ENCODE data around the gene CCNY. TPM values are rescaled to one million over a fixed set of nuclear protein-coding genes. Genes with fewer than 3 reads are reported as not detected.

Gene CCNY
- total RNA-seq, 1 experiment from 2014 or later: 30.9 TPM

DNA sequence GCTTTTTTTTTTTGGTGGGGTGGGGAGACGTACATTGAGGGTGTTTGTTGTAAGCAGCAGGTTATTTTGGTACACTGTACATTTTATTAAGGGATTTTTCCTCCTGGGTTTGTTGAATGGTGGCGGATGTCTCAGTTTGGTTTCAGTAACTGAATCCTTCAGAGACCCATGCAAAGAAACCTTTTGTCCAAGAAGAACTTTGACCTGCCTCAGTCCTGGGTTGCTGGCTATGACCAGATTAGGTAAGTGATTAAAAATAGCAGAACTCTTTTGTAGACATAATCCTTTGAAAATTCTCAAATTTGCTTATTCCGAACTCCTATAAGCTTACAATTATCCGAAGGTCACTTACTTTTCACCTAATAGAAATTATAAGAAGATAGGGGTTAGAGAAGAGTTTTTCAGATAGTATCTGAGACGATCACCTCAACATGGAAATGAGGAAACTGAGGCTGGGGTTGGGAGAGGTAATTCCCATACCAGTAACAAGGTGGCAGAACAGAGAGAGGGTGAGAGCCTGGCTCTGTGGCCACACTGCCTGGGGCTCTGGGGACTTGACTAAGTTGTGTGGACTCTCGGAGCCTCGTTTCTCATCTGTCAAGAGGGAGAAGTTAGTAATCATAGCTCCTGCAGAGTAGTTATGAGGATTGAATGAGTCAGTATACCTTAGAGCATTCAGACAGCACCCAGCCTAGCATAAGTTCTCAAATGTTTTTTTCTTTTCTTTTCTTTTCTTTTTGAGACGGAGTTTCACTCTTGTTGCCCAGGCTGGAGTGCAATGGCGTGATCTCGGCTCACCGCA is 87.4 kb downstream of the CCNY start:
- no peak for DNase-seq (ENCODE audit: extremely low read depth, low read depth)

DNA sequence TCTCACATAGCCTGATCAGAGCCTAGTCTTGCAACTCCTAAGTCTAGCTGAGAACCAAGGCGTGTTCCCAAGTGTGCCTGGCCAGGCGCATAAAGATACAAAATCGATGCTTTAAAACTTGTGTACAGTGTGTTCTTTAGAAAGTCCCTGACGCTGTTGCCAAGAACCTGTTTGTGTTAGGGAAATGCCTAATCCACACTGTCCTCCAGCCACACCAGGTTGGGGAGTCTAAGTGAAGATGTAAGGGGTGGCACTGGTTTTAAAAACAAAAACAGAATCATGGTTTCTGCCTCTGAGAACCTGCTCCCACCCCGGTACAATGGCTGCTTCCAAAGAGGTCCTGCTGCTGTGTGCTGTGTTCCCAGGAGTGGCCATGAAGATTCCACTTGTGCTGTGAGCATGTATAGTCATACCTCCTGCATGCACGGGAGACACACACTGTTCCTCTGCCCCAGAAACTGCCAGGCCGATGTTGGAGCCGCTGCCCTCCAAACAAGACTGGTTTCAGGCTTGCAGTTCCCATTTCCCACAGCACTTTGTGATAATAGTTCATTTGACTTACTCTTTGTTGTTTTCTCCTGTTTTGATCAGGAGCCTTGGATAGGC is 88.5 kb downstream of the CCNY start:
- no peak for DNase-seq (ENCODE audit: extremely low read depth, low read depth)

DNA sequence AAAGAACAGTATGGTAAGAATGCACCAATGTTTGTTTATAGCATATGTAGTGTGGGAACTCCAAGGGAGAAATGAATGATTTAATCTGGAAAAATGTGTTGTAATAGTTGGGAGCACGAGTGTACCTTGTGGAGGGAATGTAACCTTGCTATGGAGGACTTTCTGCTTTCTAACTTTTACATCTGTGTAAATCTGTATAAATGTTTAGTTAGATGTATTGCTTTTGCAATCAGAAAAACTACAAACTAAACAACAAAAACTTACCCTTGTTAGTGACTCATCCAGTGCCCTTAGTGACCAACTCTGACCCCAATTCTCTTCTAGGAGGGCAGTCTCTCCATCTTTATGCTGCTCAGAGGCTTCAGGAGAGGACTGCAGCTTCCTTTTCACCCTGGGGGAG is 89.3 kb downstream of the CCNY start:
- no peak for DNase-seq (ENCODE audit: extremely low read depth, low read depth)

DNA sequence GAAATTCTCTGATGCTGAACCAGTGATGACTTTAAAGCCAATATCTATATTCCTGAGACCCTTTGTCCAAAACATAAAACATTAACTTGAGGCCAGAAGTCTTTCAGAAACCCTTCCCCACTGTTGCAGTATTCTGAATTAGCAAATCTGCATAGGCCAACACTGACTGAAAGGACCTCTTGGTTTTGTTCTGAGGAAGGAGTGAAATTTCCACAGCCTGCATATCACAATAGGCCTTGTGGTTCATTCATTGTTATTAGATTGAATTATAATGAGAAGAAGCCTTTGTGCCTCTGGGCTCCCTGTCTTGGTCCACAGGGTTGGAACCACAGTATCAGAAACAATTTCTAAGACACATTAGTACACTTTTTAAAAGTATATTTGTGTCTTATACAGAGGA is 90.3 kb downstream of the CCNY start:
- no peak for DNase-seq (ENCODE audit: extremely low read depth, low read depth)

DNA sequence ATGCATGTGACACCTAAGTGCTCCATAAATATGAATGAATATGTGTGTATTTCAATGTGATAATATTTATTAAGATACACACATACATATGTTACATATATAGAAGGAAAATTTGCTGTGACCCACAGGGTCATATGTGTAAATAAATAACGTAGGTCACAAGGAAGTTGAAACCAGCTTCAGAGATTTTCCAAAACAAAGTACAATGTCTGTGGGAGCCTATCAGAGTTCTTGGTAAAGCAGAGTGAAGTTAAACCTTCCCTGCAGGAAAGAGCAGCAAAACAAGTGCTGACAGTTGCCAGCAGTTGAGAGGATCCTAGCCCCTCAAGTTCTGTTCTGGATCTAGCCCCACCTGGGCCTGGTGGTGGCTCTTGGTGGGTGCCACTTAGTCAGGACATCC is 91.2 kb downstream of the CCNY start:
- no peak for DNase-seq (ENCODE audit: extremely low read depth, low read depth)

DNA sequence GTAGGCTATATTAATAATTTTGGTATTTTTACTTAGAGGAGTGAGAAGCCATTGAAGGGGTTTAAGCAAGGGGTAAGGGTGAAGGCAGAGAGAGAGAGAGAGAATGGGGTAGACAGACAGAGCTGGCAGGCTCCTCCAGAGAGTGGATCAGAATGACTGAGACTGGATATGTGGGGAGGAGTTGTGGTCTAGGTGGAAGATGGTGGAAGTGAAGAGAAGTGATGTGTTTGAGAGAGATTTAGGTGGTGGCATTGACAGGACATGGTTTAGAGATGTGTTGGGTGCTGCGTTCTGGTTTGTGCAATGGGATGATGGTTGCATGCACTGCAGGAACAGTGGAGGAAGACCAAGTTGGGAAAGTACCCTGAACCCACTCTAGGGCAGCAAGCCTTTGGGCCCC is 92.2 kb downstream of the CCNY start:
- DNase-seq (ENCODE audit: extremely low read depth, low read depth): no peak

DNA sequence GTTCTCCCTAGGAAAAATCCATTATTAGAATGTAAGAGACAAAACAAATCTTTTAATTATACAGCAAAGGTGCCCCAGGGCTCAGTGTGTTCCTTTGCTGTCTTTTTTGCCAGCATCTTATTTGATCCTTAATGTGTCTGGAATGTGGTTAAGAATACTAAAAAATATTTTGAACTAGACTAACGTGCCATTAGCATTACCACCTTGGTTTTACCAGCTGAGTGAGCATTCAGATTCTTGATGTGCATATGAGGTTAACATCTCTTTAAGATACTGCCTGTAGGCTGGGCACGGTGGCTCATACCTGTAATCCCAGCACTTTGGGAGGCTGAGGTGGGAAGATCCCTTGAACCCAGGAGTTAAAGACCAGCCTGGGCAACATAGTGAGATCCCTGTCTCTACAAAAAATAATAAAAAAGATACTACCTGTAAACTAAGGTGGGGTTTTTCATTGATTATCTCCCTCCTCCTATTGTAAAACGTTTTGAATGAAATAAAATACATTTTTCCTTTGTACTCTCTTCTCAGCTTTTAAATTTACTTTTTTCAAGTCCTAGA is 96.6 kb downstream of the CCNY start:
- DNase-seq (ENCODE audit: extremely low read depth, low read depth): no peak

DNA sequence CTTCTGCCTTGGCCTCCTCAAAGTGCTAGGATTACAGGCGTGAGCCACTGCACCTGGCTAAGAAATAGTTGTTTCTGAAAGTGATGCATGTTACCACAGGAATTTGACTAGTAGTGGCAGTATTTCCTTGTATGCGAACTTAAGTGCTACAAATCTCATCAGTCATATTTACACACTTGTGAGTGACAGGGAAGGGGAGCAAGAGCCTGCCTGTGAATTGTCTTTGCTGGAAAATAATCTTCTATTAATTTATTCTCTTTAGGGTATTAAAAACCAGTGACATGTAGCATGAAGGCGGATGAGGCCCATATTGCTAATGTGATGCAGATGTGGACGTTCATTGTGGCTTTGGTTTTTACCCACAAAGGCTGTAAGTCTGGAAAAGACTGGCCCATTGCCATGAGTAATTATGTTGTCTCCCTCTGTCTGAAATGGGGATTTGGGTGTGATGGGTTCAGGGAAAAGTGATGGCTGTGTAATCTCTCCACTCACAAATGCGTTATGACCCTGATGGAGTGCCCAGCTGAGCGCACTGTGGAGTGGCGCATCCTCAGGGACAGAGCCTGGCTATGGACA is 97.6 kb downstream of the CCNY start:
- no peak for DNase-seq (ENCODE audit: extremely low read depth, low read depth)

DNA sequence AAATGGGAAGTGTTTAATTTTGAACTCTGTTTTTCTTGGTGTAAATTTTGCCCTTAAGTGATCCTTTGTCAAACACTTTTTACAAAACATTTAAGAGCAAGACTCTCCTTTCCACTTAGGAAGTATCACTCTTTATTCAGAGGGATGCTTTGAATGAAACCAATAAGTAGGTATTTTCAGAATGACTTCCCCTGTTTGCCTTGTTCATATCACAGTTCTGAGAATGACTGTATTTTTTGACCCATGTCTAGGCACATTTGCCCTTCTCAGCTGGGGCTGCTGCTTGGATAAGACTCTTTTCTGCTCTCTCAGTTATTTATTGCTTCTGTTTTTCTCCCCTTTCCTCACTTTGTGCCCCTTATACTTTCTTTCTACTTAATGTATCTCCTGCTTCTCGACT is 98.2 kb downstream of the CCNY start:
- no peak for DNase-seq (ENCODE audit: extremely low read depth, low read depth)

DNA sequence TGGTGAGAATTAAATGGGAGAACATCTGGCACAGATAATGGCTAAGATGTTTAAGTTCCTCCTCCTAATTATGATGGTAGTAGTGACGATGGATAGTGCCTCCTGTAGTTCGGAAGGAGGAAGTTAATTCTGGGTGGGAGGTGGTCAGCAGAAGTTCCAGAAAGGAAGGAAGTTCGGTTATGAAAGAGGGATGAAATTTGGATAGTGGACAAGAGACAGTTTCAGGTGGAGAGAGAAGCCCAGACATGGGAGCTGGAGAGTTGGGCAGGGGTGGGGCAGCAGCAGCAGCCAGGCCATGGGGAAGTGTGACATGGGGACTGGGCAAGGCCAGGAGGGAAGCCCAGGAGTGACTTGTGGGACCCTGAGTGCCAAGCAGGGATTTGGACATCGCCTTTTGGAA is 99.5 kb downstream of the CCNY start:
- DNase-seq (ENCODE audit: extremely low read depth, low read depth): no peak

DNA sequence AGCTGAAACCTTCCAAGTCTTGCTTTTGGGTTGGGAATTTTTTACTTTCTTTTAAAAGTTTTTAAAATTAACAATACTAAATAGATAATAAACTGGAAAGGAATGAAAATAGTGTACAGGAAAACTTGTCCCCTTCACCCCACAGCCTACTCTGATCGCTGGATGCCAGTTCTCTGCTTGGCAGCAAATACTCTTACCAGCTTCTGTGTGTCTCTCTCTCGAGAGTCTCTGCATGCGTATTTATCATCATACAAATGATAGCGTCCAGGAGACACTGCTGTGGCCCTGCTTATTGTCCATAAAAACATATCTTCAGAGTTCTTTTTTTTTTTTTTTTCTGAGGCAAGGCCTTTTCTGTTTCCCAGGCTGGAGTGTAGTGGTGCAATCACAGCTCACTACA is 101.5 kb downstream of the CCNY start:
- DNase-seq (ENCODE audit: extremely low read depth, low read depth): no peak

DNA sequence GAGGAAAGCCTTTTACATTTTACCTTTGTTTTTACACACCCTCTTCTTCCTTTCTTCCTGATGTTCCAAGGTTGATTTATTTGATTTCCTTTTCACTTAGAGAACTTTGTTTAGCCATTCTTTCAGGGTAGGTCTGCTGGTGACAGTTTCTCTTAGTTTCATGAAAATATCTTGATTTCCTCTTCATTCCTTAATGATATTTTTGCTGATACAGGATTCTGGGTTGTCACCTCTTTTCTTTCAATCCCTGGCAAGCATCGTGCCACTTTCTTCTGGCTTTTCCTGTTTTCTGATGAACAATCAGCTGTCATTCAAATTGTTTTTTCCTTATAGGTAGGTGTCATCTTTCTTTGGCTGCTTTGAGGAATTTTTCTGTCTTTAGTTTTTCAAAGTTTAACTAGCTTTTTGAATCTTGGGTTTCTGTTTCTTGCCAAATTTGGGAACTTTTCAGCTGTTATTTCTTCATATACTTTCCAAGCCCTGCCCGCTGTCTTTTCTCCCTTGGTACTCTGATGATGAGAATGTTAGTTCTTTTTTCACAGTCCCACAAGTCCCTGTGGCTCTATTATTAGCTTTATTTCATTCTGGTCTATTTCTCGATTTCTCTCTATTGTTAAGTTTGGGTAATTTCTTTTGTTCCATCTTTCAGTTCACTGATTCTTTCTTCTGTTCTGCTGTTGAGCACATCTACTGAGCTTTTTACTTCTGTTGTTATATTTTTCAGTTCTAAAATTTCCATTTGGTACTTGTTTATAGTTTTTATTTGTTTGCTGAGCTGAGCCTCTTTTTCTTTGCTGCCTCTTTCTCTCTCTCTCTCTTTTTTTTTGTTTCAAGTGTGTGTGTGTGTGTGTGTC is 102.6 kb downstream of the CCNY start:
- no peak for DNase-seq (ENCODE audit: extremely low read depth, low read depth)

DNA sequence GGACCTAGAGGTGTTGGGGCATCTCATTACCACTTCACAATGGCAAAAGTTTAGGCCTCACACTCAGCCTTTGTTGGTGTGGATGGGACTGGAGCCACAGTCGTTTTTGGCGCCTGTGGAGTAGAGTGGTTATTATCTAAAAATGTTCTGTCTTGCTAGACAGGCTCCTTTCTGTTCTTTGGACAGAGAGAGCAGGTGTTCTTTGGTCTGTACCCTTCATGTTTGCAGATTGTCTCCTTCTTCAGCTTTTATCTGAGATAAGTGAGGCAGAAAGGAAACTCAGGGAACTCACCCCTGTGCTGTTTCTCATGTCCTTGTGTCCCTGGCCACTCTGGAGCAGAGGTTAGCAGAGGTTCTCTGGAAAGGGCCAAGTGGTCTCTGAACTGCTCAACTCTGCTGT is 103.7 kb downstream of the CCNY start:
- DNase-seq (ENCODE audit: extremely low read depth, low read depth): no peak

DNA sequence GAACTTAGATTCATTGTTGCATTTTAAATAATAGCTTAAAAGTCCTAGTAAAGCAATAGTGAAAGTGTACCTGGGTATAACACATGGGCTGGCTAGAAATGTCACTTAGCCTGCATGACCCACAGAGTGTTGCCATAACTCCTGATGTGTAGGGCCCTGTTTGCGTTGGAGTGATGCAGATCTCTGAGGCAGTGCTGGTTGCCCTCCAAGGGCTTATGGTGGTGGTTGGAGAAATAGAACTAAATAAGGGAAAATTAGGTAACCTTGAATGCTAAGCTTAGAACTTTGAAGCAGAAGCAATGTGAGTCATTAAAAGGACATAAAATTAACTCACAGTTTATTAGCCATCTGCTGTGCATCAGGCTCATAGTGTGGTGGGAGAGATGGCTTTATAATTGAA is 105.7 kb downstream of the CCNY start:
- DNase-seq (ENCODE audit: extremely low read depth, low read depth): no peak

DNA sequence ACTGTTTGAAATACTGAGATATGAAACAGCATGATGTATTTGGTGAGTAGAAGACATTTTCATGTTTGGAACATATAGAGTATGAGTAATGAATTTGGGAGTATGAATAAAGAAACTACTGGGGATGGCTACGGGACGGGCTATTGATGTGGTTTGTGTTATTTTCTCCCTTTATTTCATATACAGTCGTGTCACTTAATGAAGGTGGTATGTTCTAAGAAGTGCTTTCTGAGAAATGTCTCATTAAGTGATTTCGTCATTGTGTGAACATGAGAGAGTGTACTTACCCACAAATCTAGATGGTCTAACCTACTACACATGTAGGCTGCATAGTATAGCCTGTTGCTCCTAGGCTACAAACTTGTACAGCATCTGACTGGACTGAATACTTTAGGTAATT is 106.3 kb downstream of the CCNY start:
- DNase-seq (ENCODE audit: extremely low read depth, low read depth): no peak

DNA sequence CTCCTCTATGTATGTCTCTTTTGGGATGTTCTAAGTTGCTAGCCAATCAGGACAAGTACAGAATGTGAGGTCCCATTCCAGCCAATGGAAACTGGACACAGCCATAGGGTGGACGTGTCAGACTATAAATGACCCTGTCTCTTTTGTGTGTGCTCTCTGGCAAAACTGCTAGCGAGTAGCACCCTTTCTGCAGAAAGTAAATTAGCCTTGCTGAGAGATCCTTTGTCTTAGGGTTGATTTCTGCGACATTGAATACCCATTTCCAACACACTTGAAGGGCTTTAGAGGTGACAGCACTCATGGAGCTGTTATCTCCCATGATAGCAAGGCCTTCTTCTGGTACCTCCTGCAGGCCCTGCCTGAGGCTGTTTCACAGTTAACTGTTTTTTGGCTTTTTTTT is 107.5 kb downstream of the CCNY start:
- no peak for DNase-seq (ENCODE audit: extremely low read depth, low read depth)

DNA sequence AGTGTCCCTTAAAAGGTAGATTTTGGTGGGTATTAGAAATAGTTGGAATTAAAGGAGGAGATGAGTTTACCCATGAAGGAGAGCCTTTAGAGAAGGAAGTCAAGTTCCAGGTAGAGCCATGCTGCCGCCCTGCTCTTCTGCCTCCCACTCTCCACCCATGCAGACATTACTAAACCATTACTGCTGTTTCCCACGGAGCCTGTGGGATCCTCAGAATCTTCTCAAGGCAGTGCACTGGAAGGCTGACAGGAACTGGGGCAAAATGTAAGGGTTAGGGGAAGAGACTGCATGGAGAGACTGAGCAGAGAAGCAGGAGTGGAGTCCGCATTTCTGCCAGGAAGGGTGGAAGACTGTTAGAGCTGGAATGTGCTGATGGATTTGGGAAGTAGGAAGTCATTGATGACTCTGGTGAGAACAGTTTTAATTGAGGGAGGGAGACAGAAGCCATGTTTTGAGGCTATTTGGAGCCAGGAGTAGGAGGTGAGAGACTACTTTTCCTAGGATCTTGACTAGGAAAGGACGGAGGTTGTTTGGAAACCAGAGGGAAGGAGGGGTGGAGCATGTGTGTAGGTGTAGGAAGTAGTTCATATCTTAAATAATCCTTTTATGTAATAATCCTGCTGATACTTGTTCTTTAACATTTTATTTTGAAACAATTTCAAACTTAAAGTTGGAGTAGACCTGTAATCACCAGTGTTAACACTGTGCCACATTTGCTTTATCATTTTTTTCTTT is 109.0 kb downstream of the CCNY start:
- DNase-seq (ENCODE audit: extremely low read depth, low read depth): no peak

DNA sequence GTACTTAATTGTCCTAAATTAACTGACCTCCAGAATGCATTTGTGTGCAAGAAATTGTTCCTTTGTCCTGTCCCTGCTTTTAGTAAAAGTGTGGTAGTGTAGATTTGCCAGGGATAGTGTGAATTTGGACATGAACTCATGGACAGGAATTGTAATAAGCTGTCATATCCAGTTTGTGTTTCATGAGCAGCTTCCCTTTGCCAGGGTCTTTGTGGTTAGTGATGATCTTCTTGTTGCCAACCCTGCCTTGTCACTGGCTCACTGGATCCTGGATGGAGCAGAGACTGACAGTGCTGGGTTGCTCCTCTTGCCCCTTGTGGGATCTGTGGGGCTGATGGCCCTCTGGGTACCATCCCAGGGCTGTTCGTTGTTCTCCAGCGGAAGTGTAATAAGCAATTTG is 110.1 kb downstream of the CCNY start:
- DNase-seq (ENCODE audit: extremely low read depth, low read depth): no peak

DNA sequence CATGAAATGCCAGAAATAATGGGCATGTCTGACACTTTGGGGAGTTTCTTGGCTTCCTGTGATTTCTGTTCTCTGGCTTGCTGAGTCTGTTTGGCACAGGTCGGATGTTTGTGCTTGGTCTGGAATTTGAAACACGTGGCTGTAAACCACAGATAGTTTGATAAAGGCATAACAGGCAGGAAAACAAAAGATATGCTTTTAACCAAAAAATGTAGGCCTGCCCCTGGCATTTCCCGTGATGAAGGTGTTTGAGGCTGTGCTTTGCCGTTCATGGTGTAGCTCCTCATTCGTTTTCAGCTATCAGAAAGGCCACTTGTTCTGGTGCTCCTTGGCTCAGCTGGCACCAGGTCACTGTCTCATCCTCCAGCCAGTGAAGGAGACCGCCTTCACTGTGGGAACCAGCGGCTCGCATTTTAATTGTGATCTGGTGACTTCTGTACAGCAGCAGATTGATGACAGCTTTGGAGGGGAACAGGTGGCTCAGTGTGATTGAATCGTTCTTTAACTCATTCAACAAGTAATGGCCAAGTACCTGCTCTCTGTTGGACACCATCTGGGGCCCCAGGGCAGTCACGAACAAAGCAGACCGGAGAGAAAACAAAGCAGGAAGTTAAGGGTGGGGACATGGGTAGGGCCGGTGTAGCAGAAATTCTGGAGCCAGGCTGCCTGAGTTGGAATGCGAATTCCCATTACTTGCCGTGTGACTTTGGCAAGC is 111.5 kb downstream of the CCNY start:
- no peak for DNase-seq (ENCODE audit: extremely low read depth, low read depth)

All from NCI-H460 (cell line).